ENCODE results near the gene GSTT2. TPM values are rescaled to one million over a fixed set of nuclear protein-coding genes. Genes with fewer than 3 reads are reported as not detected.
A peak's percentile ranks its signal among the peaks of the same experiment; 100 is the strongest.

Gene GSTT2
- total RNA-seq, 1 donor from 2014 or later, result 0.29 TPM

DNA sequence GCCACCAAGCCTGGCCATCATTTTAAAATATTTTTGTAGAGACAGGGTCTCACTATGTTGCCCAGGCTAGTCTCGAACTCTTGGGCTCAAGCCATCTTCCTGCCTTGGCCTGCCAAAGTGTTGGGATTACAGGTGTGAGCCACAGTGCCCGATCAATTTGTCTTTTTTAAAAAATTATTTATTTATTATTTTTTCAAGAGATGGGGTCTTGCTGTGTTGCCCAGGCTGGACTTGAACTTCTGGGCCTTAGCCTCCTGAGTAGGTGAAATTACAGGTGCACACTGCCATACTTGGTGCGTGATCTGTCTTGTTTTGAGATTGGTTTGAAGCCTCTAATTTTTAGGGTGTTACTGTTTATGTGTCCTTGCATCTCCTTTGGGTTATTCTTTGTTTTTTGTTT lies 41.4 kb downstream of the GSTT2 start:
- no peaks in the 10 kb centered on the region for H3K4me1 Mint-ChIP-seq
- H3K4me3 Mint-ChIP-seq, result no peak overlapping the region
- TF ChIP-seq CTCF (IDR thresholded peaks at IDR 0.05; ENCODE audit: unreplicated experiment), result no peak
- no peak for DNase-seq (ENCODE audit: low spot score in 2 of 2, unreplicated experiment in 2 of 2)
- peaks cover 30% of the 10 kb centered on the region for H3K9me3 Mint-ChIP-seq
- peaks cover 32% of the 10 kb centered on the region for H3K36me3 Mint-ChIP-seq
- no peak overlapping the region for H3K27ac Mint-ChIP-seq
- H3K27me3 Mint-ChIP-seq (ENCODE audit: low read depth), result no peaks in the 10 kb centered on the region

DNA sequence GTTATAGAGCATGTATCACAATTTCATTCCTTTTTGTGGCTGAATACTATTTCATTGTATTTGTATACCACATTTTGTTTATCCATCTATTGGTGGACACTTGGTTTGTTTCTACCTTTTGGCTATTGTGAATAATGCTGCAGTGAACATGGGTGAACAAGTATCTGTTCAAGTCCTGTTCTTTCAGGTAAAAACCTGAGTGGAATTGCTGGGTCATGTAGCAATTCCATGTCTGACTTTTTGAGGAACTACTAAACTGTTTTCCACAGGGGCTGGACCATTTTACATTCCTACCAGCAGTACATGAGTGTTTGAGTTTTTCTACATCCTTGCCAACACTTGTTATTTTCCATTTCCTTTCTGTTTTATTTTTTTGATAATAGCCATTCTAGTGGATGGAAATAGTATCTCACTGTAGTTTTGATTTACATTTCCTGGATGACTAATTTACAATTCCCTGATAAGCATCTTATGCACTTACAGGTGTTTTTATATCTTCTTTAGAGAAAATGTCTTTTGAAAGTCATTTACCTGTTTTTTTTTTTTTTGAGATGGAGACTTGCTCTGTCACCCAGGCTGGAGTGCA lies 43.4 kb downstream of the GSTT2 start:
- Mint-ChIP-seq H3K36me3 (peaks cover 30% of the 10 kb centered on the region), H3K9me3 (peaks cover 26% of the 10 kb centered on the region), H3K4me3 (no peak overlapping the region), H3K27me3 (ENCODE audit: low read depth) (no peaks in the 10 kb centered on the region), H3K27ac (no peak overlapping the region), H3K4me1 (peaks cover 3% of the 10 kb centered on the region)
- no peak for TF ChIP-seq CTCF (IDR thresholded peaks at IDR 0.05; ENCODE audit: unreplicated experiment)
- no peak for DNase-seq (ENCODE audit: low spot score in 2 of 2, unreplicated experiment in 2 of 2)

- Mint-ChIP-seq H3K4me3 (no peak overlapping the region), H3K27me3 (ENCODE audit: low read depth) (no peaks in the 10 kb centered on the region), H3K27ac (no peak overlapping the region), H3K9me3 (peaks cover 26% of the 10 kb centered on the region), H3K36me3 (peaks cover 30% of the 10 kb centered on the region), H3K4me1 (peaks cover 3% of the 10 kb centered on the region)
- no peak for DNase-seq (ENCODE audit: low spot score in 2 of 2, unreplicated experiment in 2 of 2)
- TF ChIP-seq CTCF (IDR thresholded peaks at IDR 0.05; ENCODE audit: unreplicated experiment), result no peak
Measured at GRCh38 chr22:24024354-24024753, 44.4 kb downstream of the GSTT2 start.

DNA sequence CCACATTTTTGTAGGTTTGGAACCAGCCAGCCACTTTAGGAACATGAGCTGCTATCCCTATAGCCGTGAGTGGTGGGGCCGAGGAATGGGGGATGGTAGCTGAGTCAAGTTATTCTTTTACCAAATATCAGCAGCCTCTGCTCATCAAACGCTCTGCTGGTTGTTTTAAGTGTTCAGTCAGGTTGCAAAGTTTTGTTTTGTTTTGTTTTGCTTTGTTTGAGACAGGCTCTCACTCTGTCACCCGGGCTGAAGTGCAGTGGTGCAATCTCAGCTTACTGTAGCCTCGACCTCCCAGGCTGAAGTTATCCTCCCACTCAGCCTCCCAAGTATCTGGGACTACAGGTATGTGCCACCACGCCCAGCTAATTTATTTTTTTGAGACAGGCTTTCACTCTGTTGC lies 45.5 kb downstream of the GSTT2 start:
- Mint-ChIP-seq H3K4me1 (peaks cover 3% of the 10 kb centered on the region), H3K4me3 (no peak overlapping the region), H3K27me3 (ENCODE audit: low read depth) (no peaks in the 10 kb centered on the region), H3K9me3 (peaks cover 26% of the 10 kb centered on the region), H3K36me3 (peaks cover 30% of the 10 kb centered on the region), H3K27ac (no peak overlapping the region)
- TF ChIP-seq CTCF (IDR thresholded peaks at IDR 0.05; ENCODE audit: unreplicated experiment), result no peak
- DNase-seq (ENCODE audit: low spot score in 2 of 2, unreplicated experiment in 2 of 2), result no peak

DNA sequence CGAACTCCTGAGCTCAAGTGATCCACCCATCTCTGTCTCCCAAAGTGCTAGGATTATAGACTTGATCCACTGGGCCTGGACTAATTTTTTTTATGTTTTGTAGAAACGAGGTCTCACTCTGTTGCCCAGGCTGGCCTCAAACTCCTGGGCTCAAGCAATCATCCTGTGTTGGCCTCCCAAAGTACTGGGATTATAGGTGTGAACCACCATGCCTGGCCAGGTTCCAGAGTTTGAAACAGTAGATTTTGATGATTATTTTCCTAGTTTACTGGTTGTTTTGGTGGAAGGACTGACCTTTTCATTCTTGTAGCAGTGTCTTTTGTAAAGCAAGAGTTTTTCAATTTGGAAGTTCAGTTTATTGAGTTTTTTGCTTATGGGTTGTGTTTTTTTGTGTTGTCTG lies 46.1 kb downstream of the GSTT2 start:
- no peak overlapping the region for H3K4me3 Mint-ChIP-seq
- H3K27me3 Mint-ChIP-seq (ENCODE audit: low read depth), result no peaks in the 10 kb centered on the region
- no peak for TF ChIP-seq CTCF (IDR thresholded peaks at IDR 0.05; ENCODE audit: unreplicated experiment)
- peak overlapping the region; percentile 28 for H3K27ac Mint-ChIP-seq
- H3K9me3 Mint-ChIP-seq, result peaks cover 26% of the 10 kb centered on the region
- no peak for DNase-seq (ENCODE audit: low spot score in 2 of 2, unreplicated experiment in 2 of 2)
- H3K4me1 Mint-ChIP-seq, result peaks cover 3% of the 10 kb centered on the region
- peaks cover 30% of the 10 kb centered on the region for H3K36me3 Mint-ChIP-seq

- Mint-ChIP-seq H3K27ac (no peak overlapping the region), H3K36me3 (peaks cover 30% of the 10 kb centered on the region), H3K4me1 (peaks cover 3% of the 10 kb centered on the region), H3K27me3 (ENCODE audit: low read depth) (no peaks in the 10 kb centered on the region), H3K9me3 (peaks cover 26% of the 10 kb centered on the region), H3K4me3 (no peak overlapping the region)
- no peak for DNase-seq (ENCODE audit: low spot score in 2 of 2, unreplicated experiment in 2 of 2)
- no peak for TF ChIP-seq CTCF (IDR thresholded peaks at IDR 0.05; ENCODE audit: unreplicated experiment)
Measured at GRCh38 chr22:24026733-24027132, 46.8 kb downstream of the GSTT2 start.
